ENCODE data around the gene PLEKHA7. TPM values are rescaled to one million over a fixed set of nuclear protein-coding genes. Genes with fewer than 3 reads are reported as not detected.

PLEKHA7 gene
- total RNA-seq, 3 donors from 2014 or later: 9.8 to 54.6 (median 36.7) TPM

DNA sequence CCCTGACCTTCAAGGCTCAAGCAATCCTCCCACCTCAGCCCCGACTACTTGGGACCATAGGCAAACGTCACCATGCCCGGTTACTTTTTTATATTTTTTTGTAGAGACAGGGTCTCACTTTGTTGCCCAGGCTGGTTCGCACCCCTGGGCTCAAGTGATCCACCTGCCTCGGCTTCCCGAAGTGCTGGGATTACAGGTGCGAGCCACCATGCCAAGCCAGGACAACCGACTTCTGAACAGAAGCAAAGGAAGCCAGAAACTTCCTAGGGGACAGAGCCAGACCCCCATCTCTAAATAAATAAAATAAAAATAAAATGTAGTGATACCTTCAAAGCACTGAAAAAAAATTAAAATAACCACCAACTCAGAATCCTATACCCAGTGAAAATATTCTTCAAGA is 249.3 kb downstream of the PLEKHA7 start:
- Histone ChIP-seq H3K27me3 (no peaks in the 10 kb centered on the region), H3K36me3 (no peaks in the 10 kb centered on the region), H3K9me3 (no peaks in the 10 kb centered on the region), H3K4me3 (no peak overlapping the region), H3K27ac (no peak overlapping the region), H3K4me1 (no peaks in the 10 kb centered on the region)
- TF ChIP-seq CTCF (IDR thresholded peaks at IDR 0.05) (no peak), POLR2AphosphoS5 (IDR thresholded peaks at IDR 0.05) (no peak), POLR2A (IDR thresholded peaks at IDR 0.05) (no peak)
- intact Hi-C loops (cut with DNase I; ENCODE audit: low total_unique reads): no loop called here
- DNase-seq (ENCODE audit: low spot score in 2 of 2): no peak

DNA sequence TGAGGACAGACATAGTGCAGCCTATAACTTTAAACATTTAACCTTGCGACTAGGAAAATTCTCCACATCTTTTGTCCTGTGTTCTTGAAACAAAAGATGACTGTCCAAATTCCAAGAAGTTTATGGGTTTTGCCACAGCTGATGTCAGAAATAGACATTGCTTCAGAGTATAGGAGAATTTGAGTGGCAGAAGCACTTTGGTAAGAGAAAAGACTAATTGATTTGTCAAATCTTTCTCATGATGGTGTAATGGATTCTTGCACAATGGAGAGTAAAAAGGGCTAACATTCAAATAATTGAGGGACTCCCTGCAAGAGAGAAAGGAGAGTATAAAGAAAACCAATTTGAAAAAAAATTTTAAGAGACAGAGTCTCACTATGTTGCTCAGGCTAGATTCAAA is 250.5 kb downstream of the PLEKHA7 start:
- intact Hi-C loops (cut with DNase I; ENCODE audit: low total_unique reads): no loop called here
- Histone ChIP-seq H3K27me3 (no peaks in the 10 kb centered on the region), H3K27ac (no peak overlapping the region), H3K4me1 (no peaks in the 10 kb centered on the region), H3K9me3 (no peaks in the 10 kb centered on the region), H3K4me3 (no peak overlapping the region), H3K36me3 (no peaks in the 10 kb centered on the region)
- TF ChIP-seq POLR2A (IDR thresholded peaks at IDR 0.05) (no peak), POLR2AphosphoS5 (IDR thresholded peaks at IDR 0.05) (no peak), CTCF (IDR thresholded peaks at IDR 0.05) (no peak)
- no peak for DNase-seq (ENCODE audit: low spot score in 2 of 2)

GRCh38 chr11:16759857-16760508 is 254.2 kb downstream of the PLEKHA7 start:
- Histone ChIP-seq H3K27me3 (no peaks in the 10 kb centered on the region), H3K4me1 (no peaks in the 10 kb centered on the region), H3K36me3 (no peaks in the 10 kb centered on the region), H3K4me3 (no peak overlapping the region), H3K27ac (no peak overlapping the region), H3K9me3 (no peaks in the 10 kb centered on the region)
- no peak for TF ChIP-seq POLR2A (IDR thresholded peaks at IDR 0.05)
- TF ChIP-seq POLR2AphosphoS5 (IDR thresholded peaks at IDR 0.05): no peak
- no peak for TF ChIP-seq CTCF (IDR thresholded peaks at IDR 0.05)
- intact Hi-C loops (cut with DNase I; ENCODE audit: low total_unique reads): no loop called here
- no peak for DNase-seq (ENCODE audit: low spot score in 2 of 2)

GRCh38 chr11:16758382-16759024 is 255.7 kb downstream of the PLEKHA7 start:
- Histone ChIP-seq H3K9me3 (no peaks in the 10 kb centered on the region), H3K4me3 (no peak overlapping the region), H3K4me1 (no peaks in the 10 kb centered on the region), H3K27me3 (no peaks in the 10 kb centered on the region), H3K27ac (no peak overlapping the region), H3K36me3 (peaks cover 6% of the 10 kb centered on the region)
- TF ChIP-seq CTCF (IDR thresholded peaks at IDR 0.05): no peak
- DNase-seq (ENCODE audit: low spot score in 2 of 2): no peak
- intact Hi-C loops (cut with DNase I; ENCODE audit: low total_unique reads): no loop called here

GRCh38 chr11:16750417-16750816 is 263.8 kb downstream of the PLEKHA7 start:
- peaks cover 18% of the 10 kb centered on the region for H3K36me3 ChIP-seq
- TF ChIP-seq CTCF (IDR thresholded peaks at IDR 0.05) (no peak), POLR2A (IDR thresholded peaks at IDR 0.05) (no peak)
- intact Hi-C loops (cut with DNase I; ENCODE audit: low total_unique reads): no loop called here

More at GRCh38 chr11:16750417-16750816, 263.8 kb downstream of the PLEKHA7 start:
- Histone ChIP-seq H3K4me3 (no peak overlapping the region), H3K9me3 (no peaks in the 10 kb centered on the region), H3K4me1 (no peaks in the 10 kb centered on the region), H3K27me3 (no peaks in the 10 kb centered on the region), H3K27ac (no peak overlapping the region)
- no peak for DNase-seq (ENCODE audit: low spot score in 2 of 2)

Data from breast epithelium (tissue), 4 donors.